Stimulated activated CD8-positive, alpha-beta memory T cell treated with anti-CD3 and anti-CD28 coated beads, Interleukin-15, amount 100 ng/mL, for 4 hours (primary cell): ENCODE measurements around the gene RTN4.

ENCODE experiments used
- DNase-seq, 2 donors: peaks; one replicate each; pipeline ENCODE4 v3.0.0-alpha.2; 2020; ENCODE audit warnings: low read depth in 2 of 2

The RTN4 gene

DNA sequence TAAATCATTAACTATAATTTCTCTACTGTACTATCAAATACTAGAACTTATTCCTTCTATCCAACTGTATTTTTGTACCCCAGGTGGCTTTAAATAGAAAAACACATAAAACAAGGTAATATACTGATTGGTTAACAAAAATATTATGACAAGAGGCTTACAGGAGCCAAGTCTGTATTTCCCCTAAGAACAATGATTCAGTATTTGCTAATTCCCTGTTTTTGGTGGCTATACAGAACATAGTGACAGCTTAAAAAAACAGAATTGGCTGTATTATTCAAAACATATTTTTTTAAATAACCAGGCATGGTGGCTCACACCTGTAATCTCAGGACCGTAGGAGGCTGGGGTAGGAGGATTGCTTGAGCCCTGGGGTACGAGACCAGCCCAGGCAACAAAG is 16.3 kb downstream of the RTN4 start:
- DNase-seq: no peak

- DNase-seq: no peak
Measured at GRCh38 chr2:55033076-55033742, 17.0 kb downstream of the RTN4 start.

DNA sequence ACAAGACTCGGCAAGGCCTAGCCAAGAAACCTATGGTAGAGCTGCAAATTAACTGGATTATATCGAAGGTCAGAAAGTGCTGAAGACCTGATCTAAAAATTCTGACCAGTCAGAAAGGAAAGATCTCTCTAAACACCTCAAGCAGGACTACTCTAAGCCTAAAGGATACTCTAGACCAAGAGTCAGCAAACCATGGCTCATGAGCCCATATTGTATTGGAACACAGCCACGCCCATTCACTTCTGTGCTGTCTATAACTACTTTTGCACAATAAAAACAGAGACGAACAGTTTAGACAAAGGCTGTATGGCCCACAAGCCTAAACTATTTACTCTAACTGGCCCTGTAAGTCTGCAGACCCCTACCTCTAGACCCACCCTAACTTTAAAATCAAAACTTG is 18.7 kb downstream of the RTN4 start:
- no peak for DNase-seq

GRCh38 chr2:55030766-55031165 is 19.5 kb downstream of the RTN4 start:
- DNase-seq: no peak

- DNase-seq: no peak
Measured at GRCh38 chr2:55029098-55029497, 21.2 kb downstream of the RTN4 start.

DNA sequence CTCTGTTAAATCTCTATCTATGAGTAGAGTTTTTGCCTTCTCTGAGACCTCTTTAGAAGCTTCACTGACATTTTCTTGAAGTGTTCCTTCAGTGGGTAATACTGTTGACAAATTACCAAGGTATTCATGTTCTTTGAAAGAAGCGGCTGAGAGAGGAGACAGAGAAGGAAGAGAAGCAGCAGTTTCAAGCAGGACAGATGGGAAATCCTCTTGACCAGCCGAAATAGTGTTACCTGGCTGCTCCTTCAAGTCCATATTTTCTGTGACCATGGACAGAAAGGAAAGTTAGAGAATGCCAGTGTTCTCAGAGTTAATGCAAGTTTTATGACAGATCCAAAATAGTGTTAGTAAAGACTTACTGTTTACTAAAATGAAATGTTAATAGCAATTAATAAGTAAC is 23.0 kb downstream of the RTN4 start:
- DNase-seq: no peak

DNA sequence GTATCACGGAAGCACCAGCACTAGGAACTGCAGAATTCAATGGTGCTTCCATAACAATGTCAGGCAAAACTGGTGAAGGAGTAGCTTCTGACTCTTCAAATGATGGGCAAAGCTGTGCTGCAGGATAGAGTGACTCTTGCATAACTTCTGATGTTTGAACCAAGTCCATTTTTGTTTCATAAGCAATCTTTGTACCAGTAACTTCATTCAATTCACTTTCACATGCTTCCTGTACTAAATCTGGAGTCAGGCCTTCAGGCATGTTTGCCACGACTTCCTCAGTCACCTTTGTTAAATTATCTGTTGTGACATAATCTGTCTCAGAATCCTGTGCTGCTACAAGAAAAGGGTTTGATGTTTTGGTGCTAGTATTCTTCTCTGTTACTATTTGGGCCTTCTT is 24.0 kb downstream of the RTN4 start:
- no peak for DNase-seq

DNA sequence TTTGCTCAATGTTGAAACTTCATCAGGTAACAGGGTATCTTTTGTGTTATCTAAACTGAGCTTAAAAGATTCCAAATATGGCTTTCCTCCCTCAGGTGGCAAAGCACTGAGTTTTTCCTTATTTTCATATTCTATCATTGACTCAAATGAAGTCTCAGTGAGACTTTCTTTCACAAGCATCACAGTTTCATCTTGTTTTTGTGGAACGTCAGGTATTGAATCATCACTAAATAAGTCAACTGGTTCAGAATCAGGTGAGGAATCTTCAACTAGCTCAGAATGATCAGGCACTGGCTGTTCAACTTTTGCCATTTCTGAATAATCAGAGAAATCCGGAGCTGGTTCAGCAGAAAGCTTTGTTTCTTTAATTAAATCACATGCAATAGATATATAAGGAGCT is 24.6 kb downstream of the RTN4 start:
- DNase-seq: no peak

GRCh38 chr2:55025082-55025481 is 25.2 kb downstream of the RTN4 start:
- DNase-seq: no peak

DNA sequence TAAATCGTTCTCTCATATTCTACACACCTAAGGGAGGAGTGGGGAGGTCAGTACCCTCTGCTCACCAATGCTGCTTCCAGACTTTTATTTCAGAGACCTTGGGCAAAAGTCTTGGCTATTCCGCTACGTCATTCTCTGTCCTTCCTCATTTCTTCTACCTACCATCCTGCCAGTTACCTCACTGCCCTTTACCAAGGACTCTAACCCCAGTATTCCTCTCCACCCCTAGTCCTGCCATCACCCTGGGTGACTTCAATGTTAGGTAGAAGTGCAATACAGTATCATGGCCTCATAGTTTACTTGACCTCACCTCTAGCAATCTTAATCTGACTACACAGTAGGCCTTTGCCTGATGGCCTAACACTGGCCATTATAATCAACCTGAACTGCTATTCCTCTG is 27.8 kb downstream of the RTN4 start:
- DNase-seq: no peak

DNA sequence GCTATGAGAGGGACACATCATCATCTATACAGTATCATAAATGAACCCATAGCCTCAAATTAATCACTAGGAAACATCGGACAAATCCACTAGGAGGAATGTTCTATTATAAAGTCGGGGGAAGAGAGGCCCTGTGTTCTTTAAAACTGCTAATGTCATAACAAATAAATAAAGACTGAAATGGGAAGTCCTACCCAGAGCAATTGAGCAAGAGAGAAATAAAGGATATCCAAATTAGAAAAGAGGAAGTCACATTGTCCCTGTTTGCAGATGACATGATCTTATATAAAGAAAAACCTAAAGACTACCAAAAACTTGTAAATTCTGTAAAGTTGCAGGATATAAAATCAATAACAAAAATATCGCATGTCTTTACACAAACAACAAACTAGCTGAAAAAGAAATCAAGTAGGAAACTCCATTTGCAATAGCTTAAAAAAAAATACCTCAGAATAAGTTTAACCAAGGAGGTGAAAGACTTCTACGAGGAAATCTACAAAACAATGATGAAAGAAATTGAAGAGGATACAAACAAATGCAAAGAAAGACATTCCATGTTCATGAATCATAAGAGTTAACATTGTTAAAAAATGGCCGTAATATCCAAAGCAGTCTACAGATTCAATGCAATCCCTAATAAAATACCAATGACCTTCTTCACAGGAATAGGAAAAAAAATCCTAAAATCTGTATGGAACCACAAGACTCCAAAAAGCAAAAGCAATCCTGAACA is 30.6 kb downstream of the RTN4 start:
- no peak for DNase-seq

- no peak for DNase-seq
Measured at GRCh38 chr2:55018619-55019018, 31.6 kb downstream of the RTN4 start.

DNA sequence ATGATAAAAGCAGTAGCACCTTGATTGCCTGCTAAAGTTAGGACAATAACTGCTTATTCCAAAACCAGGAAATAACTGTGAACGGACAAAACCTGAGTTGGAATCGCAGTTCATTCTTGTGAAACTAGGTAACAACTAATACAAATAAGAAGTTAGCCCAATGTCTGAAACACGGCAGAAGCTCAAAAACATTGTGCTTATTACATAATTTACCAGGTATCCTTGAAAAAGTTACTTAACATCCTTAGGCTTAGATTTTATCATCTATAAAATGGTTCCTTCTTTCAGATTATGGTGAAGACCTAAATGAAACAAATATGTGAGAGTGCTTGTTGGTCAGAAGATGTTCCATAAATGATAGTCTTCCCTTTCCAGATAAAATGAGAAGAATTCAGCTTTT is 32.4 kb downstream of the RTN4 start:
- DNase-seq: no peak

DNA sequence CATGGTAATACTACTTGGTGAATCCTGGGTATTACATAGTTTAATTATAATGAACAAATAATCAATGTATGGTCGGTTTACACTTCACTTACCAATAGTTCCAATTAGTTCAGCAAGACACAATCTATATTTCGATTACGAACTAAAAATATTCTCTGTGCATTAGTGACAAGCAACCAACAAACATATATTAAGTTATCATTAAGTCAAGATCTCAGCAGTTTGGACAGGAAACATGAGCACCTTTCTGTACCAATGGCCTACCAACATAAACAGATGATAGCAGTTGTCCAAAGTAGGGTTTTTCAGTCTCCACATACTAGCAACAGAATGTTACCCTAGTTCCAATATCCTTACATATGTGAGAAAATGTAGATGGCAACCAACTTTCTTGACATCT is 32.8 kb downstream of the RTN4 start:
- no peak for DNase-seq

DNA sequence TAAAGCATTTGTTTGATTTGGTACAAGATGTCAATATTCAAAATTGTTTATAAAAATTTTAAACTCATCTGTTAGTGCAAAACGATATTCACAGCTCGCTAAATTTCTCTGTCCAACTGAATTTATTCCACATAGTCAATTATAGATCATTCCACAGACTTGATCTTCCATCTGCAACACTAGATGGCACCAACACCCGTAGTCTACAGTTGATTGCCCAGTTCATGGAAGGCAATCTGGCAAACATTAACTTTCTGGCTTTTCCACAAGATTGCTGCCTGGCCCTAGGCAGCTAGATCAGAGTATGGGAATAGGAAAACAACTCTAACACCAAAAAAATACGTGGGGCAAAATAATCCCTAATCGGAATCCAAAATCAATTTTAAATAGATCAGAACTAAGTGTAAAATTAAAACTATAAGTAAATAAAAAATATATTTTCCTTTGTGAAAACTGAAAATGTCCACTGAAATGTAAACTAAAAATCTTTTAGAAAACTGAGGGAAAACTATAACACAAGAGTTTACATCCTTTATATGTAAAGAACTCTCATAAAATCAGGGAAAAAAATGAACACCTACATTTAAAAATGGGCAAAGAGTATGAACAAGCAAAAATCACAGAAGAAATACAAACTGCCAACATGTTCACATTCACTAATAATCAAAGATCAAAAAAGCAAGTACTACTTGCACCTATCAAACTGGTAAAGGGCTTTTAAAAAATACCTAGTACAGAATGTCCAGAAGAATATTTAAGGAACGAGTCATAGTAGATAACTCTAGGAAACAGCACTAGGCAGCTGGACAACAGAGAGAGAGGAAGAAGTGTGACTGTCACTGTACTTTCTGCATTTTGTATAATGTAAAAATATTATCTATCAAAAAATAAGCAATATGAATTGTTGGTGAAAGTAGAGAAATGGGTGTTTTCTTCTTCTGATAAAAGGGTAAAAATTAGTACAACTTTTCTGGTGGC is 35.0 kb downstream of the RTN4 start:
- DNase-seq: no peak

DNA sequence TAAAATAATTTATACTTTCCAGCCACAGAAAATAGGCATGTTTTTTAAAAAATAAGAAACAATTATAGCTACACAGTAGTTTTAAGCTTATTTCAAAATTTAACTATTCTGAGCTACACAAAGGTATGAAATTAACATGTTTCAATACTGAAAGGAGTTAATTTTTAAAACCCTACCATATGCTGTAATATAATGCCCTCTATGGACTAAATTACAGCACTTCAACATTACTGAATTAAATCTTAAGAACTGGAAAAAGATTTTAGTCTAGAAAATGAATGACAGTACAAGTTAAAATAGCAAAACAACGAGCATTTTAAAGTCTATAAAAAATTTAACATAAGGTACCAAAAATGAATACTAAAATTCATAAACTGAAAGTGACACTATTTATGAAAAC is 36.3 kb downstream of the RTN4 start:
- no peak for DNase-seq

- no peak for DNase-seq
Measured at GRCh38 chr2:55012672-55013484, 37.4 kb downstream of the RTN4 start.

DNA sequence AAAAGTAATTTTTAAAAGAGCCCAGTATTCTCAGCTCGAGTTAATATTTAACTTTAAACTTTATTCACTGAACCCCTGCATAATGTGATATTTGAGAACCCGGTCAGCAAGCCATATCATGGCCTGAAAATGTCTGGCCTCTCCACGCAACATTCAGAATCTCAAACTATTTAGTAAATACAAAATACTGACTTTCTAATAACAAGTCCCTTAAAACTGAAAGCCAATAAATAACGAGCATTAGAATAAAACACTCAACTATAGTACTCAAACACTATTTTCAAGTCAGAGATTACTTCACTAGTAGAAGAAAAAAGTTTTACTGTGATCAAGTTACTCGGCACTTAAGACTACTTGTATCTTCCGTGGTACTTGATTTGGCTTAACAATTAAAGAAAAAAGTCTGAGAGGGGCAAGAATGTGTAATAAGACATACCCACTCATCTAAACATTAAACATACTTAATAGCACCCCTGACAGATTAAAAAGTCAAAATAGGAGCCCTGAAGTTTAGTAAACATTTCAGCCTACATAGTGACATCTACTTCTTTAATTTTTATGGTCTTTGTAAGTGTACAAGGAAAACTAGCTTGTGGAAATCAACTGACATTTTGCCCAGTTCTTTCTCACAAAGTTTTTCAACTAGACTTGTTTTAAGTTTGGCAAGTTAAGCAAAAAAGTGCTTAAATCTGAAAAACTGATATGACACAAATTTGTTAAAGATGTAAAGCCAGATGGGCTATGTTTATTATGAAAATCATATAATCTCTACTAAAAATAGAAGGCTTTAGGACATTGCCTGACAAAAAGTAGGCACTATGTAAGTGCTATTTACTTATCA is 38.2 kb downstream of the RTN4 start:
- DNase-seq: no peak

- no peak for DNase-seq
Measured at GRCh38 chr2:55010915-55011314, 39.3 kb downstream of the RTN4 start.

- DNase-seq: no peak
Measured at GRCh38 chr2:55010149-55010591, 40.1 kb downstream of the RTN4 start.
